Activated CD4-positive, alpha-beta T cell treated with anti-CD3 and anti-CD28 coated beads, Interleukin-2, amount 10 ng/mL, durations not matched to agents 7 days and 5 days (primary cell): Measurements from ENCODE around the gene LLPH. TPM values are rescaled to one million over a fixed set of nuclear protein-coding genes. Genes with fewer than 3 reads are reported as not detected.

Experiments used
- CTCF ChIA-PET: fragments of 350-600 bp; sonication (Branson Sonifier 250); formaldehyde crosslinking; loops from one replicate; lab custom pipeline; 2021; ENCODE audit warnings: antibody characterized with exemption; lab: Charles Lee
- POLR2A ChIA-PET: fragments of 350-600 bp; sonication (Branson Sonifier 250); formaldehyde crosslinking; loops from one replicate; lab custom pipeline; 2021; ENCODE audit warnings: antibody characterized with exemption; lab: Charles Lee
- DNase-seq: peaks from one replicate; pipeline ENCODE4 v3.0.0-alpha.2; 2020
- H3K27ac Mint-ChIP-seq: one replicate; pipeline ENCODE4 v1.8.0; 2021; ENCODE audit warnings: mild to moderate bottlenecking, moderate library complexity, mixed read lengths
- H3K27me3 Mint-ChIP-seq: one replicate; pipeline ENCODE4 v1.8.0; 2021; ENCODE audit warnings: mixed read lengths
- H3K36me3 Mint-ChIP-seq: one replicate; pipeline ENCODE4 v1.8.0; 2021; ENCODE audit warnings: low read depth, mixed read lengths
- H3K4me1 Mint-ChIP-seq: one replicate; pipeline ENCODE4 v1.8.0; 2021; ENCODE audit warnings: mixed read lengths
- H3K4me3 Mint-ChIP-seq: one replicate; pipeline ENCODE4 v1.8.0; 2021; ENCODE audit warnings: mild to moderate bottlenecking, moderate library complexity, mixed read lengths
- H3K9me3 Mint-ChIP-seq: one replicate; pipeline ENCODE4 v1.8.0; 2021; ENCODE audit warnings: mixed read lengths
- total RNA-seq, 2 experiments: library from RNA; stranded (reverse); gene quantifications; one replicate each; pipeline ENCODE4 v1.2.3, GENCODE V29; 2021

LLPH gene
- total RNA-seq, 2 experiments from 2014 or later, result 33.3 to 38.6 TPM

DNA sequence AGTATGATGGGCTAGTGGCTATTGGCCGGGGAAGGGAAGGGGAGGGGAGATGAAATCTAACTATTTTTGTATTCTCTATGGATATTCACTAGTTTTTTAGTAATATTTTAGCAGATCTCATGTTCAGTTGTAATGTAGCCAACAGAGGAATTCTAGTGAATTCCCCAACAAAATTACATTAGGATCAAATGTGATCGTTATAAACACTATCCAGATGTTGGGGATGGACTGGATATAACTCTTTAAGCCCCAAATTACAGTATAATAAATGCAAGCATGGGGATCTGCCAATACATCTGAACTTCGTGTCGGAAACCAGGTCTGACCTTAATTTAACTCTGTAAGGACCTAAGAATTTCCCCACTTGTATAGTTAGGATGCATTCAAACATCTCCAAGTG, 21.5 kb downstream of the LLPH start:
- Mint-ChIP-seq H3K36me3 (no peaks in the 10 kb centered on the region), H3K27ac (no peak overlapping the region), H3K9me3 (no peaks in the 10 kb centered on the region), H3K4me3 (no peak overlapping the region), H3K4me1 (peaks cover 9% of the 10 kb centered on the region), H3K27me3 (peaks cover 13% of the 10 kb centered on the region)
- CTCF ChIA-PET, result no interaction called here
- DNase-seq, result no peak
- POLR2A ChIA-PET, result no interaction called here

DNA sequence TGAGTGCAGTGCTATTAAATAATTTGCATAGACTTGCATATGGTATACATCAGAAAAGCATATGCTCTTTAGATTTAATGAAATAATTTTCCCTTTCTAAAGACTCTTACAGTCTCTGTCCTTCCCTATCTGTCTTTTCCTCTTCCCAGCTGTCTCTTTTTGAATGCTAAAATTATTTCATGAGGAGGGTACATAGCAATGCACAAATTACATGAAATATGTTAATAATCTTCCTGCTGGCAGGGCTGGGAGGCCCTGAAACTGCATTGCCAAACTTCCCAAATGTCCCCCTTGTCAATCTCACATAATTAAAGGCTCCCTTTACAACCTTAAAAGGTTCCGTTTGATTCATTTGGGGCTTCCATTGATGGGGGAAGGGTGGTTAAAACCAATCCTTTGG, 22.2 kb downstream of the LLPH start:
- POLR2A ChIA-PET, result no interaction called here
- CTCF ChIA-PET, result interaction anchor here (1.5 kb wide), 1 partner anchor 22 kb away, joined by 3 read pairs; the partner anchor contains the start of gene LLPH
- Mint-ChIP-seq H3K4me3 (no peak overlapping the region), H3K4me1 (peaks cover 9% of the 10 kb centered on the region), H3K36me3 (no peaks in the 10 kb centered on the region), H3K27me3 (peaks cover 18% of the 10 kb centered on the region), H3K27ac (no peak overlapping the region), H3K9me3 (no peaks in the 10 kb centered on the region)
- DNase-seq, result no peak

DNA sequence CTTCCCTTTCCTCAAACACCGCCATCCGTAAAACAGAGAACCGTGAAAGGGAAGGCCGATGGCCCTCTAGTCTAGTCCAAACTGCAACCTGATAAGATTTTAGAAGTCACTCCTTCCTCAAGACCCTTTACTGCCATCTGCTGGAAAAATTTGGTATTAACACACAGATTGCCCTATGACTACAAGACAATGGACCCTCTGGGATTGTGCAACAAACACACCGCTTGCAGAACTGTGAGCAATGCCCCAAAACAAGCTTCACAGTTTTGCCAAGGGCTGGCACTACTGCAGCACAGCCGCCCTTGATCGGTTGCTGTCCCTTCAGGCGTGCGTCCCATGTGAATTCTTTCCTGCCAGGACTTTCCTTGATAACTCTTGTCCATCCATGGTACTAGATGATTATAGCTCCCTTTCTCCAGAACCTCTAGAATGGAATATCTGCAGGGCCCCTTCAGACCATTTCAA, 23.1 kb downstream of the LLPH start:
- H3K27ac Mint-ChIP-seq, result no peak overlapping the region
- H3K36me3 Mint-ChIP-seq, result no peaks in the 10 kb centered on the region
- DNase-seq, result peak; percentile 80
- H3K4me1 Mint-ChIP-seq, result peaks cover 9% of the 10 kb centered on the region
- H3K4me3 Mint-ChIP-seq, result no peak overlapping the region
- H3K9me3 Mint-ChIP-seq, result no peaks in the 10 kb centered on the region
- peaks cover 24% of the 10 kb centered on the region for H3K27me3 Mint-ChIP-seq
- ChIA-PET CTCF (interaction anchor here (1.5 kb wide), 1 partner anchor 23 kb away, joined by 3 read pairs; the partner anchor contains the start of gene LLPH), POLR2A (no interaction called here)

DNA sequence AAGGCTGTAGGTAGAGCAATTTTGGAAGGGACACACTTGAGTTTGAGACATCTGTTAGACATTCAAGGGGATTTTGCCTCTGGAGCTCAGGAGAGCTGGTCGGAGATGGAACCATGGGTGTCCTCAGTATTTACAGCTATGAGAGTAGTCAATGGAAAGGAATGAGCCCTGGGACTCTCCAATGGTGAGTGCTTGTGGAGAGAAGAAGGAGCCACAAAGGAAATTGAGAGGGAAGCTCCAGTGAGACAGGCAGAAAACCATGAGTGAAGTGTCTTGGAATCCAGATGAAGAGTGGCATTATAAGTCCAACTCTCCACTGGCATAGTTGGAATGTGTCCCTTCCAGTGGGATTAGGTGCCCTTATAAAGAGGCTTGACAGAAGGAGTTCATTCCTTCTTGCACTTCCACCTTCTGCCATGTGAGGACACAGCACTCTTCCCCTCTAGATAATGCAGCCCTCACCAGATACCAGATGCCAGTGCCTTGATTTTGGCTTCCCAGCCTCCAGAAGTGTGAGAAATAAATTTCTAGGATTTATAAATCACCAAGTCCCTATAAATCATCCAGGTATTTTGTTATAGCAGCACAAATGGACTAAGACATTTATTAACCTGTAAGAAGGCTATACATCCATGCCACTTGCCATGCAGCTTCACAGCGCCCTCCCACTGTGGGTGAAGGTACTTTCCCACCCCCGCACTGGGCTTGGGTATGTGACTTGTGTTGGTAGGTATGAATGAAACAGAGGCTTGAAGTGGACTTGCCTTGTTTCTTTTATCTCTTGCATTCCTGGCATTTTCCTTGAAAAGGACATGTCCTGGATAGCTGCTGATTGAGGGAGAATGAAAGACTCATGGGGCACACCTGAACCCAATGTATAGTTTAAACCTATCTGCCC, 27.3 kb downstream of the LLPH start:
- Mint-ChIP-seq H3K9me3 (no peaks in the 10 kb centered on the region), H3K36me3 (no peaks in the 10 kb centered on the region), H3K4me1 (peaks cover 4% of the 10 kb centered on the region), H3K27ac (no peak overlapping the region), H3K4me3 (no peak overlapping the region), H3K27me3 (peaks cover 37% of the 10 kb centered on the region)
- no peak for DNase-seq
- ChIA-PET POLR2A (no interaction called here), CTCF (interaction anchor here (0.7 kb wide), 1 partner anchor 18 kb away, joined by 3 read pairs; no protein-coding TSS in a partner anchor)

DNA sequence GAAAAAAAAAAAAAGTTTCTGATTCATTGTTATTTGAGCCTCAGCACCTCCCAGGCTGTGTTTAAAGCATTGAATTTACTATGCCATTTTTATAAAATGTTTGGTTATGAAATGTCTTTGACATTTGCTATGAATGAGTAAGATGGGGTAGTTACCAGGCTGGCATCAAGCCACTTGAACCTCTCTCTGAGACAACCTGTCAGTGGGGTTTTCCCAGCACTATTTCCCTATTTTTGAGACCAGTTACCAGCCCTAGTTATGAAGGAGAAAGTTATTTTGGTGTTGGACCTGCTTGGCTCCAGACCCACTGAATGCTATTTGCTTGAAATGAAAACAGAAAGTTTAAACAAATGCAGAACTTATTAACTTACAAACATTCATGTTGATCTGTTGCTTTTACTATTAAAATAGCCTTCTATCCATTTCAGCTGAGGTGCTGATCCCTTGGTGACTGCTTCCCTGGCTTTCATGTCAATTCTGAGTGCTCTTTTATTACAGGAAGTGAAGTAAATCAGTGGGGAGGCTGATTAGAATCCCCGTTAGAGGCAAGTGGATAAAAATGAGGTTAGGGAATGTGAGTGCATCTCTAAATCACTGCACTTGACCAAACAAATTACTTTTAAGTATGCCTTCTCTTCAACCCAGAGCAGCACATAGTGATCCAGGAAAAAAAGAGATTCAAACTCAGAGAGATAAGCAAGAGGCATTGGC, 37.8 kb downstream of the LLPH start:
- H3K4me1 Mint-ChIP-seq, result no peaks in the 10 kb centered on the region
- POLR2A ChIA-PET, result no interaction called here
- H3K27me3 Mint-ChIP-seq, result peaks cover 27% of the 10 kb centered on the region
- DNase-seq, result no peak
- no peaks in the 10 kb centered on the region for H3K9me3 Mint-ChIP-seq
- H3K4me3 Mint-ChIP-seq, result no peak overlapping the region
- no peak overlapping the region for H3K27ac Mint-ChIP-seq
- H3K36me3 Mint-ChIP-seq, result no peaks in the 10 kb centered on the region
- CTCF ChIA-PET, result no interaction called here

DNA sequence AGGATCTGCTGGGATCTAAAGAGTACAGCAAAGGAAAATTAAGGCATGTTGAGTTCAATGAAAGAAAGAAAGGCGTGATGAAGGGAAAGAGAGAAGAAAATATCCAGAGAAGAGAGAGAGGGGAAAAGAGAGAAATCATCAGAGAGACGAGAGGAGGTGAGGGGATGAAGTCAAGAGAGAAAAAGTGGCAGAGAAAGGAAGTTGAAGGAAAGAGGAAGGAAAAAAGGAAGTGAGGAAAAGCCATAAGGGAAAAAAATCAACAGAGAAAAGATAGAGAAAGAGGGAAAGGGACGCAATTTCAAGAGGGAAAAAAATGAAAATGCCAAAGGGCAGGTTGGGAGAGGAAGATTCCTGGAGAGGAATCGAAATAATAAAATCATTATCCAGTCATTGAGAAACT, 40.4 kb downstream of the LLPH start:
- CTCF ChIA-PET, result no interaction called here

DNA sequence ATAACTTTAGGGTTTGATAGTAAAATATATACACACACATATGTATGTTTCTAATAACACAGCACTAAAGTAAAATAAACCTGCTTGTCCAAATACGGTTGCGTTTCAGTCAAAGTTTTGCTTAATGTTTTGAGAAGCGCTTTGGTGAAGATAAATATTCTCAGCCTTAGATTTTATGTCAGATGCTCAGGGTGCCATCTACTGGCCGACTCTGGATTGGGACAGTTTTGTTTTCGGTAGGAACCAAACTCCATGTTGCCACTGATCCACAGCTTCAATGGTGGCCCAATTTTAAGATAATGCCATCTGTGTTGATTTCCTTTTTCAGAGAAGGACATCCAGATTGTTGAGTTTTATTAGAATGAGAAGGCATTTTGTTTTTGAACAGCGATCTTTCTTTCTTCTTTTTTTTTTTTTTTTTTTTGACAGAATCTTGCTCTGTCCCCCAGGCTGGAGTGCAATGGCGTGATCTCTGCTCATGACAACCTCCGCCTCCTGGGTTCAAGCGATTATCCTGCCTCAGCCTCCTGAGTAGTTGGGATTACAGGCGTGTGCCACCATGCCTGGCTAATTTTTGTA, 43.1 kb downstream of the LLPH start:
- no peak overlapping the region for H3K27ac Mint-ChIP-seq
- peaks cover 16% of the 10 kb centered on the region for H3K27me3 Mint-ChIP-seq
- POLR2A ChIA-PET, result interaction anchor here (0.6 kb wide), 1 partner anchor 233 kb away, joined by 3 read pairs; no protein-coding TSS in a partner anchor
- no peaks in the 10 kb centered on the region for H3K4me1 Mint-ChIP-seq
- H3K9me3 Mint-ChIP-seq, result no peaks in the 10 kb centered on the region
- CTCF ChIA-PET, result no interaction called here
- no peak overlapping the region for H3K4me3 Mint-ChIP-seq
- H3K36me3 Mint-ChIP-seq, result no peaks in the 10 kb centered on the region
- DNase-seq, result peak; percentile 57

More for the DNA sequence above, 40.4 kb downstream of the LLPH start:
- POLR2A ChIA-PET, result no interaction called here
- Mint-ChIP-seq H3K27me3 (peaks cover 28% of the 10 kb centered on the region), H3K4me3 (no peak overlapping the region), H3K27ac (no peak overlapping the region), H3K36me3 (no peaks in the 10 kb centered on the region), H3K4me1 (no peaks in the 10 kb centered on the region), H3K9me3 (no peaks in the 10 kb centered on the region)
- DNase-seq, result no peak

DNA sequence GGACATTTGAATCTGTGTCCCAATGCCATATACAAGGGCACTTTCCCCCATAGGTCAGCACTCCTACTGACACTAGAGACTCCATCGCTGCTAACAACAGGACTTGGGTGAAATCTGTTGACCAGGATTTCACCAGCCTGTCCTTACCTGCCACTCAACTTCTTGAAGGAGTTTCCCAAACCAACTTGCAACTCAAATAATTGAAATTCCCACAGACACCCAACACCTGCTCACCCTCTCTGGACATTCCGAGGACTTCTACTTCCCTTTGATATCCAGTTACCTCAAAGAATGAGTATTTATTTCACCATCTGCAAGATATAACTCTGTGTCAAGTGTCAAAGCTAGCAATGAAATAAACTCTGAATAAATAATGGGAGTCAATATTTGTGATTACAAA, 44.6 kb downstream of the LLPH start:
- Mint-ChIP-seq H3K27me3 (peaks cover 17% of the 10 kb centered on the region), H3K27ac (no peak overlapping the region), H3K9me3 (no peaks in the 10 kb centered on the region), H3K4me3 (no peak overlapping the region), H3K36me3 (no peaks in the 10 kb centered on the region), H3K4me1 (no peaks in the 10 kb centered on the region)
- ChIA-PET POLR2A (no interaction called here), CTCF (interaction anchor here (0.6 kb wide), 1 partner anchor 18 kb away, joined by 3 read pairs; no protein-coding TSS in a partner anchor)
- DNase-seq, result no peak

DNA sequence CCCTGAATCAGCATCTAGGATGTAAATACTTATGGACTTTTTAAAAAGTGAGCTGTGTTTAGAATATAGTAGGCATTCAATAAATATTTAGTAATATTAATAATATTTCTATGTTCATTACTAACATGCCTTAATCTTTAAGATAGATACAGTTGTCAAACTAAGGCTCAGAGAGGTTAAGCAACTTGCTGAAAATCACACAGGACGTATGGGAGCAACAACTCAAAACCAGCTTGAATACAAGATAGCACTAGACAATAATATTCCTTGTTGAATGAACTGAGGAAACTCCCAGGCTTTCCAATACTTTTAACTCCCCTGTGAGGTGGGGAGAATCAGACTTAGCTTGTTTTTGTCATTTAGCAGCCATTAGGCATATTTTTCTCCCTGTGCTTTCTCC, 45.3 kb downstream of the LLPH start:
- ChIA-PET POLR2A (no interaction called here), CTCF (interaction anchor here (0.6 kb wide), 1 partner anchor 19 kb away, joined by 3 read pairs; no protein-coding TSS in a partner anchor)
- H3K9me3 Mint-ChIP-seq, result no peaks in the 10 kb centered on the region
- peaks cover 22% of the 10 kb centered on the region for H3K27me3 Mint-ChIP-seq
- DNase-seq, result no peak
- no peaks in the 10 kb centered on the region for H3K4me1 Mint-ChIP-seq
- no peak overlapping the region for H3K4me3 Mint-ChIP-seq
- H3K36me3 Mint-ChIP-seq, result no peaks in the 10 kb centered on the region
- H3K27ac Mint-ChIP-seq, result no peak overlapping the region

DNA sequence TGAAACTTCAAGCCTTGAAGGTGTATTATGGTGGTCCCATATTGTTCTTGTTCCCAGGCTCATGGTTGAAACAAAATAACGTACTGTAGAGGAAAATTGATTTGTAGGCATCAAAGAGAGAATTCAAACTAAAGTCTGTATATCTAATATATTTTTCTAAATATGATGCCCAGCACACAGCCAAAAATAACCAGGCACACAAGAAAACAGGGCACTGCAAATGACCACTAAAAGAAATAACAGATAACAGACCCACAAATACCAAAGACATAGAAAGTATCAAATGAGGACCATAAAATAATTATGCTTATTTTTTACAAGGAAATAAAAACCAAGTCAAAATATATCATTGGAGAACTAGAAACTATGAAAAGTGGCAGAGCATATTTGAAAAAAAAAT, 46.8 kb downstream of the LLPH start:
- H3K27ac Mint-ChIP-seq, result no peak overlapping the region
- no peaks in the 10 kb centered on the region for H3K9me3 Mint-ChIP-seq
- H3K27me3 Mint-ChIP-seq, result peaks cover 28% of the 10 kb centered on the region
- no peak overlapping the region for H3K4me3 Mint-ChIP-seq
- no peaks in the 10 kb centered on the region for H3K36me3 Mint-ChIP-seq
- H3K4me1 Mint-ChIP-seq, result no peaks in the 10 kb centered on the region
- POLR2A ChIA-PET, result no interaction called here
- CTCF ChIA-PET, result no interaction called here
- no peak for DNase-seq

DNA sequence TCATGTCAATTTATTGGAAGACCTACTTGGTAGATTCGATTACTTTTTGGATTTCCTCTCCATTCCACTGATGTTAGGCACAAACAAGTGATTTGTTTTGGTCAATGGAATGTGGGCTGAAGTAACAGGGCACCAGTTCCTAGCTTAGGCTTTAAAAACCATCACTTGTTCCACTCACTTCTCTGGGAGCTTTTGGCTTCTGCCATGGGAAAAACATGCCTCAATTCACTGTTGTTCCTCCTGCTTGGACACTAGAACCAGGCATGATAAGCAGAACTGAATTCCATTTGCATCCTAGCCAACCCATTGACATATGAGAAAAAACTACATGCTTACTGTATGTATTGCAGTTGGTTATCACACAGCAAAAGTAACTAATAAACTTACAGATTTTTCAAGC, 47.8 kb downstream of the LLPH start:
- ChIA-PET POLR2A (no interaction called here), CTCF (no interaction called here)
- Mint-ChIP-seq H3K4me3 (no peak overlapping the region), H3K27me3 (peaks cover 35% of the 10 kb centered on the region), H3K36me3 (no peaks in the 10 kb centered on the region), H3K9me3 (no peaks in the 10 kb centered on the region), H3K27ac (no peak overlapping the region), H3K4me1 (no peaks in the 10 kb centered on the region)
- no peak for DNase-seq

DNA sequence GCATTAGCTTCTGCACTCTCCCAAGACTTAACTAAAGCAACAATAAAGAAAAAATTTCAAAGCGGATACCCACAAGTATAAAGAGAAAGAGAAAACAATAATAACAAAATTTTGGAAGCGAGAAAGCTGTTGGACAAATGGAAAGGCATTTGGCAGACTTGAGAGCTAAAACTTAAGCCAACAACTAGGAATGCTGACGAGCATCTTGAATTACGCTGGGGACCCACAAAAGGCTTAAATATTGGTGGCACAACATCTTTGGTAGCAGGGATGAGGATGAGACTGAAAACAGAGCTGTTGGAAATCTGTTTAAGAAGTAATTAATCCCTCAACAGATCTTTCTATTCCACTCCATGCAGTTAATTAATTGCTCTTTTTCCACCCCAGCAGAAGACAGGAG, 49.8 kb downstream of the LLPH start:
- Mint-ChIP-seq H3K4me3 (no peak overlapping the region), H3K4me1 (no peaks in the 10 kb centered on the region), H3K27me3 (peaks cover 24% of the 10 kb centered on the region), H3K36me3 (no peaks in the 10 kb centered on the region), H3K27ac (no peak overlapping the region), H3K9me3 (no peaks in the 10 kb centered on the region)
- POLR2A ChIA-PET, result no interaction called here
- CTCF ChIA-PET, result interaction anchor here (1.6 kb wide), 1 partner anchor 10 kb away, joined by 3 read pairs; no protein-coding TSS in a partner anchor
- no peak for DNase-seq
